Liver (tissue), 9 donors: ENCODE measurements around the gene ASPSCR1. TPM values are rescaled to one million over a fixed set of nuclear protein-coding genes. Genes with fewer than 3 reads are reported as not detected.

Experiments
- DNase-seq: peaks from one replicate; pipeline ENCODE4 v3.0.0-alpha.2; 2017; ENCODE audit warnings: low spot score
- H3K27ac ChIP-seq, 2 donors: one replicate each; pipeline ENCODE4 v1.7.0; 2013; ENCODE audit warnings: inconsistent platforms in 2 of 2, low read length in 2 of 2, control low read depth in 1 of 2, low read depth in 1 of 2, mild to moderate bottlenecking in 1 of 2
- H3K27me3 ChIP-seq, 4 donors: one replicate each; pipeline versions ENCODE4 v1.6.1 to v1.7.0; 2013; ENCODE audit warnings: low read length in 3 of 4, inconsistent platforms in 1 of 4, mild to moderate bottlenecking in 1 of 4, moderate library complexity in 1 of 4; ENCODE audit not compliant: control insufficient read depth in 4 of 4, insufficient read depth in 4 of 4
- H3K36me3 ChIP-seq, 4 donors: one replicate each; pipeline versions ENCODE4 v1.6.1 to v1.7.0; 2013; ENCODE audit warnings: low read length in 3 of 4, mild to moderate bottlenecking in 3 of 4, low read depth in 1 of 4, moderate library complexity in 1 of 4; ENCODE audit not compliant: control insufficient read depth in 4 of 4, insufficient read depth in 3 of 4
- H3K4me1 ChIP-seq, 4 donors: one replicate each; pipeline versions ENCODE4 v1.6.1 to v1.7.0; 2013; ENCODE audit warnings: low read length in 3 of 4, mild to moderate bottlenecking in 3 of 4, moderate library complexity in 1 of 4; ENCODE audit not compliant: control insufficient read depth in 4 of 4, insufficient read depth in 4 of 4
- H3K4me3 ChIP-seq, 3 donors: one replicate each; pipeline versions ENCODE4 v1.6.1 to v1.7.0; 2013; ENCODE audit warnings: low read length in 3 of 3, control low read depth in 1 of 3, low read depth in 1 of 3, mild to moderate bottlenecking in 1 of 3
- H3K9ac ChIP-seq, 2 donors: one replicate each; pipeline ENCODE4 v1.7.0; 2013; ENCODE audit warnings: low read length in 2 of 2, mild to moderate bottlenecking in 2 of 2, moderate library complexity in 2 of 2, control low read depth in 1 of 2, low read depth in 1 of 2
- H3K9me3 ChIP-seq, 4 donors: one replicate each; pipeline versions ENCODE4 v1.6.1 to v1.7.0; 2013; ENCODE audit warnings: low read length in 3 of 4; ENCODE audit not compliant: control insufficient read depth in 4 of 4
- ATF3 ChIP-seq: IDR thresholded peaks from 2 replicates; pipeline ENCODE4 v1.6.1; 2016; ENCODE audit warnings: antibody characterized with exemption
- CTCF ChIP-seq: fragments of 150-350 bp; IDR thresholded peaks from 2 replicates; pipeline ENCODE4 v1.5.1; 2017; ENCODE audit warnings: improper control_type of control experiment, low read depth, low read length; ENCODE audit not compliant: missing input control
- FOXA1 ChIP-seq: IDR thresholded peaks from 2 replicates; pipeline ENCODE4 v1.6.1; 2016; ENCODE audit warnings: antibody characterized with exemption
- FOXA2 ChIP-seq: IDR thresholded peaks from 2 replicates; pipeline ENCODE4 v1.6.1; 2016; ENCODE audit warnings: antibody characterized with exemption
- HNF4A ChIP-seq, 2 donors: conservative IDR thresholded peaks; 2 replicates each; pipeline ENCODE4 v1.6.1; 2016; ENCODE audit warnings: antibody characterized with exemption in 2 of 2, mild to moderate bottlenecking in 2 of 2
- HNF4G ChIP-seq: IDR thresholded peaks from 2 replicates; pipeline ENCODE4 v1.6.1; 2016; ENCODE audit warnings: antibody characterized with exemption
- JUND ChIP-seq, 2 donors: IDR thresholded peaks; 2 replicates each; pipeline ENCODE4 v1.6.1; 2016; ENCODE audit warnings: antibody characterized with exemption in 2 of 2
- MAX ChIP-seq: IDR thresholded peaks from 2 replicates; pipeline ENCODE4 v1.6.1; 2016; ENCODE audit warnings: antibody characterized with exemption
- NR2F2 ChIP-seq: IDR thresholded peaks from 2 replicates; pipeline ENCODE4 v1.6.1; 2016; ENCODE audit warnings: antibody characterized with exemption
- RAD21 ChIP-seq, 2 donors: IDR thresholded peaks; 2 replicates each; pipeline ENCODE4 v1.6.1; 2016; ENCODE audit warnings: antibody characterized with exemption in 2 of 2, mild to moderate bottlenecking in 2 of 2
- REST ChIP-seq: IDR thresholded peaks from 2 replicates; pipeline ENCODE4 v1.6.1; 2016; ENCODE audit warnings: antibody characterized with exemption, mild to moderate bottlenecking
- RXRA ChIP-seq, 2 donors: IDR thresholded peaks; 2 replicates each; pipeline ENCODE4 v1.6.1; 2017 to 2018; ENCODE audit warnings: antibody characterized with exemption in 2 of 2, mild to moderate bottlenecking in 1 of 2
- SP1 ChIP-seq: IDR thresholded peaks from 2 replicates; pipeline ENCODE4 v1.6.1; 2018; ENCODE audit warnings: antibody characterized with exemption, mild to moderate bottlenecking
- TAF1 ChIP-seq: conservative IDR thresholded peaks from 2 replicates; pipeline ENCODE4 v1.6.1; 2016; ENCODE audit warnings: antibody characterized with exemption, mild to moderate bottlenecking
- YY1 ChIP-seq: IDR thresholded peaks from 2 replicates; pipeline ENCODE4 v1.6.1; 2016; ENCODE audit warnings: antibody characterized with exemption, mild to moderate bottlenecking
- ZBTB33 ChIP-seq: IDR thresholded peaks from 2 replicates; pipeline ENCODE4 v1.6.1; 2016; ENCODE audit warnings: antibody characterized with exemption
- WGBS: extraction: QIAGEN DNeasy Blood & Tissue Kit; methylation state at CpG from one replicate; pipeline ENCODE4 v1.1.7; 2013; 5-methylcytosine and 5-hydroxymethylcytosine counted together
- polyA plus RNA-seq, 2 donors: library from polyadenylated mRNA; stranded (reverse) in 1 of 2; unstranded in 1 of 2; fragments of 200-250 nt in 1 of 2; fragments of >200 nt in 1 of 2; fragmentation: Nextera tagmentation in 1 of 2; extraction: Ambion mirVana in 1 of 2; gene quantifications; one replicate each; pipeline versions ENCODE4 v1.2.1 to v1.2.3, GENCODE V29; 2013 to 2015
- total RNA-seq, 2 donors: library from RNA; depleted of rRNA; stranded (reverse); fragments of >200 nt; gene quantifications; one replicate each; pipeline ENCODE4 v1.2.3, GENCODE V29; 2014
- donor health status: healthy.
- donor health status: healthy.
- donor health status: healthy.
- donor health status: healthy.
- donor health status: healthy.

The ASPSCR1 gene
- total and polyA plus RNA-seq, 4 donors: 17.8 to 26.2 (median 20.4) TPM

- DNase-seq: no peak
- WGBS: 81% methylated on average over 13 of the region's 13 CpGs
- no peaks in the 10 kb centered on the region for H3K27me3 ChIP-seq
- no peaks in the 10 kb centered on the region for H3K9me3 ChIP-seq
- peaks cover 4 to 31% (median 12%) of the 10 kb centered on the region in 4 donors for H3K4me1 ChIP-seq
- no peak overlapping the region for H3K4me3 ChIP-seq
- H3K36me3 ChIP-seq: no peaks in the 10 kb centered on the region
- TF ChIP-seq SP1 (no peak), CTCF (no peak), REST (no peak), HNF4A (conservative IDR thresholded peaks at IDR 0.05) (no peak), FOXA1 (no peak), TAF1 (no peak), YY1 (no peak), ZBTB33 (no peak), RAD21 (IDR thresholded peaks at IDR 0.05) (no peak), JUND (IDR thresholded peaks at IDR 0.05) (no peak), HNF4G (no peak), RXRA (IDR thresholded peaks at IDR 0.05) (no peak), NR2F2 (no peak), MAX (no peak), ATF3 (no peak)
- no peak overlapping the region for H3K27ac ChIP-seq
- H3K9ac ChIP-seq: no peak overlapping the region
These were observed 46.3 kb upstream of the ASPSCR1 start for GRCh38 chr17:81931189-81931556.

- no peak overlapping the region for H3K4me3 ChIP-seq
- WGBS: 62% methylated on average over 15 of the region's 15 CpGs
- no peak for TF ChIP-seq RAD21 (IDR thresholded peaks at IDR 0.05)
- TF ChIP-seq FOXA2: no peak
- TF ChIP-seq YY1: no peak
- TF ChIP-seq HNF4G: no peak
- H3K36me3 ChIP-seq: no peaks in the 10 kb centered on the region
- H3K9ac ChIP-seq: no peak overlapping the region
- peaks cover 5 to 28% (median 14%) of the 10 kb centered on the region in 4 donors for H3K4me1 ChIP-seq
- H3K27me3 ChIP-seq: no peaks in the 10 kb centered on the region
- no peak overlapping the region for H3K27ac ChIP-seq
- no peaks in the 10 kb centered on the region for H3K9me3 ChIP-seq
- no peak for DNase-seq
These were observed 45.7 kb upstream of the ASPSCR1 start for GRCh38 chr17:81931557-81932332.
